Measurements from ENCODE around the gene ASGR1. TPM values are rescaled to one million over a fixed set of nuclear protein-coding genes. Genes with fewer than 3 reads are reported as not detected.

The ASGR1 gene
- total and polyA plus RNA-seq, 7 donors: 0.36 to 2.4 (median 1.7) TPM; not detected in 2

DNA sequence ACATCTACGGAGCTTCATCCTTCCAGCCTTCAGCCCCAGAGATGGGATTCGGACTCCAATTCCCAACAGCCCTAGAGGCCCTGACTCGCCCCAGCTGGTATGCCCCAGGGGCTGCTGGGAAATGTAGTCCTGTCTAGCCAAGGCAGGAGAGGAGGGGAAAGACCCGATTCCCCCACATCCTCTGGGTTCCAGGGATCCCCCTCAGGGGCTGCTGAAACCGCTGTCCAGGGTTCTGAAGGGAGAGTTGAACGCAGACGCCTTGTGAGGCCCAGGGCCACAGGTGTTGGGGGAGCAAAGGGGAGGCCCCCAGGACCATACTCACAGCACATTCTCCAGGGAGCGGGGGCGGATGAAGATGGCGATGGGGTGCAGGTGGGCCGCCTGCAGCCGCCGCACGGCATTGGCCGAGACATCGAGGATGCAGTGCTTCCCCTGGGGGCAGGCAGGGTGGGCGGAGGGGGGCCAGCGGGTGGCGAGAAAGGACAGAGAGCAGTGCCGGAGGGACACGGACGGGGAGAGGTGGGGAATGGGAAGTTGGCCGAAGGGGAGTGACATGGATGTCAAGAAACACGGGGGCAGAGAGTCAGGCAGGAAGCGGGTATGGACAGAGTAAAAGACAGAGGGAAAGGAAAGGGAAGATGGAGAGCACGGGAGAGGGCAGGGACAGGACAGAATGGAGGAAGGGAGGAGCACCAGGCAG is 12.6 kb upstream of the ASGR1 start:
- 76 to 81% methylated on average over 26 of the region's 26 CpGs for WGBS, 2 donors
- no peak for DNase-seq
- TF ChIP-seq POLR2A (IDR thresholded peaks at IDR 0.05) (no peak), POLR2AphosphoS5 (IDR thresholded peaks at IDR 0.05) (no peak), EP300 (IDR thresholded peaks at IDR 0.05) (no peak)
- TF ChIP-seq, protein P1, sequence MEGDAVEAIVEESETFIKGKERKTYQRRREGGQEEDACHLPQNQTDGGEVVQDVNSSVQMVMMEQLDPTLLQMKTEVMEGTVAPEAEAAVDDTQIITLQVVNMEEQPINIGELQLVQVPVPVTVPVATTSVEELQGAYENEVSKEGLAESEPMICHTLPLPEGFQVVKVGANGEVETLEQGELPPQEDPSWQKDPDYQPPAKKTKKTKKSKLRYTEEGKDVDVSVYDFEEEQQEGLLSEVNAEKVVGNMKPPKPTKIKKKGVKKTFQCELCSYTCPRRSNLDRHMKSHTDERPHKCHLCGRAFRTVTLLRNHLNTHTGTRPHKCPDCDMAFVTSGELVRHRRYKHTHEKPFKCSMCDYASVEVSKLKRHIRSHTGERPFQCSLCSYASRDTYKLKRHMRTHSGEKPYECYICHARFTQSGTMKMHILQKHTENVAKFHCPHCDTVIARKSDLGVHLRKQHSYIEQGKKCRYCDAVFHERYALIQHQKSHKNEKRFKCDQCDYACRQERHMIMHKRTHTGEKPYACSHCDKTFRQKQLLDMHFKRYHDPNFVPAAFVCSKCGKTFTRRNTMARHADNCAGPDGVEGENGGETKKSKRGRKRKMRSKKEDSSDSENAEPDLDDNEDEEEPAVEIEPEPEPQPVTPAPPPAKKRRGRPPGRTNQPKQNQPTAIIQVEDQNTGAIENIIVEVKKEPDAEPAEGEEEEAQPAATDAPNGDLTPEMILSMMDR (IDR thresholded peaks at IDR 0.05): no peak
- H3K36me3 ChIP-seq: peaks cover 23 to 64% (median 33%) of the 10 kb centered on the region in 4 donors
- H3K27me3 ChIP-seq: no peaks in the 10 kb centered on the region
- H3K4me3 ChIP-seq: no peak overlapping the region
- intact Hi-C loops (cut with DNase I): no loop called here
- no peaks in the 10 kb centered on the region for H3K9me3 ChIP-seq
- no peak overlapping the region for H3K27ac ChIP-seq
- no peaks in the 10 kb centered on the region for H3K4me1 ChIP-seq

DNA sequence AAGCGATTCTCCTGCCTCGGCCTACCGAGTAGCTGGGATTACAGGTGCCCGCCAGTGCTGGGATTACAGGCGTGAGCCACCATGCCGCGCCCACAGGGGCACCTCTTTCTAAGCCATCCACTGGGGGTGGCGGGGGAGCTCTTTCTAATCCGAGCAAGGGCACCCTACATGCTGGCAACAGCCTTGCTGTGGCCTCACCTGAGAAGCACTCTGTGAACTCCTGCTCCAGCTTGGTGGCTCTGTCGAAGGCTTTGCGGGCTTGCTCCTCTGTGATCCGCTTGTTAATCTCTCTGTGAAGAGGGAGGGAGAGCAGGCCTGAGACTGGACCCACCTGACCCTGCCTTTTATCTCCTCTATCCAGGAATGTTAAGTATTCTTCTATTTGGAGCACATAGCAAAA is 11.9 kb upstream of the ASGR1 start:
- Histone ChIP-seq H3K9me3 (no peaks in the 10 kb centered on the region), H3K4me1 (no peaks in the 10 kb centered on the region), H3K27ac (no peak overlapping the region), H3K4me3 (no peak overlapping the region), H3K27me3 (no peaks in the 10 kb centered on the region), H3K36me3 (peaks cover 18 to 58% (median 26%) of the 10 kb centered on the region in 4 donors)
- no peak for DNase-seq
- 94 to 95% methylated on average over 12 of the region's 12 CpGs for WGBS, 2 donors
- TF ChIP-seq, protein P1 (IDR thresholded peaks at IDR 0.05): no peak
- TF ChIP-seq POLR2A (IDR thresholded peaks at IDR 0.05) (no peak), POLR2AphosphoS5 (IDR thresholded peaks at IDR 0.05) (no peak), EP300 (IDR thresholded peaks at IDR 0.05) (no peak)
- intact Hi-C loops (cut with DNase I): no loop called here

DNA sequence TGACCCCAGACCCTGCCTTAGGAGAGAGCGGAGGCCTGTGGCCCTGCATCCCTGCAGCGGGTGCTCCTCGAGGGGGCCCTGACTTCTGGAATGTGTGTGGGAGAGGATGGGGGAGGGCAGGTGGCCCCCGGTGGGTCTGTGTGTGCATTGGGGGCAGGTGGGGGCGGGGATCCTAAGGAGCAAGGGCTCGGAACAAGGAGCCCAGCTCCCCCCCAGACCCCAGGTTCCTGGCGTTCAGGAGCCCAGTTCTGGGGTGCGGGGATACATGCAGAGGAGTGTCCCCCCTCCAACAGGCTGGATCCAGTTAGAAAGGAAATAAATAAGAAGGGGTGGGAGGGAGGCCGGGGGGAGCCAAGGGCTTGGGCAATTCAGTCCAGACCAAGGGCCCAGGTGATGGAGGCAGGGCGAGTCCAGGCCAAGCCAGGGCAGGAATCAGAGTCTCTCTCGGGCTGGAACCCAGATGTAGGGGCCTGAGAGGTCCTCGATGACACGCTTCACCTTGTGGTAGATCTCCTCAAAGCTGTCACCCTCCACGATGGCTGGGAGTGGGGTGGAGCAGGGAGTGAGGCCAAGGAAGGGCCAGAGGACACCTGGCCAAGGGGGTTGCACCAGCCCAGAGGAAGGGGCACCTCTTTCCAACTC is 11.2 kb upstream of the ASGR1 start:
- intact Hi-C loops (cut with DNase I): no loop called here
- Histone ChIP-seq H3K4me3 (no peak overlapping the region), H3K9me3 (no peaks in the 10 kb centered on the region), H3K27ac (no peak overlapping the region), H3K36me3 (peaks cover 12 to 51% (median 20%) of the 10 kb centered on the region in 4 donors), H3K27me3 (no peaks in the 10 kb centered on the region), H3K4me1 (no peaks in the 10 kb centered on the region)
- no peak for DNase-seq
- TF ChIP-seq EP300 (IDR thresholded peaks at IDR 0.05): no peak
- TF ChIP-seq, protein P1 (IDR thresholded peaks at IDR 0.05): no peak
- TF ChIP-seq POLR2AphosphoS5 (IDR thresholded peaks at IDR 0.05): no peak
- TF ChIP-seq POLR2A (IDR thresholded peaks at IDR 0.05): no peak
- WGBS, 2 donors: 88 to 92% methylated on average over 14 of the region's 14 CpGs

DNA sequence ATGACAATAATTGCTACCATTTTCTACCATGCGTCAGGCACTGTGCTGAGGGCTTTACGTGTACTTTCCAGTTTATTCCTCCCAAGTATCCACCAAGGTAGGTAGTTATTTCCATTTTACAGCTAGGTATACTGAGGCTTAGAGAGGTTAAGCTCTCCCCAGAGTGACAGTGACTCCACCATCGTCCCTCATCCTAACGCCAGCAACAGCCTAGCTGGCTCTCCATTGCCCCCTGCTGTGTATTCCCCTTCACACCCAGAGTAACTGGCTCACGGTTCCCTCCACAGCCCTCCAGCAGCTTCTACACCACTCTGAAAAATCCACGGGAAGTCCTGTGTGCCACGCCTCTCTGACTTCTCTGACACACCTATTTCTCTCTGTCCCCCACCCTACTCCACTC is 7.1 kb upstream of the ASGR1 start:
- intact Hi-C loops (cut with DNase I): no loop called here
- no peaks in the 10 kb centered on the region for H3K9me3 ChIP-seq
- no peaks in the 10 kb centered on the region for H3K4me1 ChIP-seq
- no peak overlapping the region for H3K27ac ChIP-seq
- TF ChIP-seq POLR2AphosphoS5 (IDR thresholded peaks at IDR 0.05): no peak
- TF ChIP-seq EP300 (IDR thresholded peaks at IDR 0.05): no peak
- TF ChIP-seq, protein P1 (IDR thresholded peaks at IDR 0.05): no peak
- TF ChIP-seq POLR2A (IDR thresholded peaks at IDR 0.05): no peak
- no peaks in the 10 kb centered on the region for H3K27me3 ChIP-seq
- H3K4me3 ChIP-seq: no peak overlapping the region
- WGBS, 2 donors: 42 to 69% methylated on average over 7 of the region's 7 CpGs
- DNase-seq: no peak
- H3K36me3 ChIP-seq: peaks cover 6 to 12% (median 8%) of the 10 kb centered on the region in 4 donors
